GM21723 (cell line): ENCODE results near the gene H1-8.

Experiments used
- ATAC-seq: cut with Tn5 transposase; IDR thresholded peaks from one replicate; pipeline ENCODE4 v1.9.1; 2021; ENCODE audit warnings: mild to moderate bottlenecking, moderate library complexity; ENCODE audit not compliant: unreplicated experiment

Gene H1-8

GRCh38 chr3:129592381-129593131 lies 49.6 kb downstream of the H1-8 start:
- no peak for ATAC-seq

- ATAC-seq, result no peak
Measured at GRCh38 chr3:129593230-129593594, 50.2 kb downstream of the H1-8 start.

GRCh38 chr3:129593595-129594339 lies 50.8 kb downstream of the H1-8 start:
- no peak for ATAC-seq

DNA sequence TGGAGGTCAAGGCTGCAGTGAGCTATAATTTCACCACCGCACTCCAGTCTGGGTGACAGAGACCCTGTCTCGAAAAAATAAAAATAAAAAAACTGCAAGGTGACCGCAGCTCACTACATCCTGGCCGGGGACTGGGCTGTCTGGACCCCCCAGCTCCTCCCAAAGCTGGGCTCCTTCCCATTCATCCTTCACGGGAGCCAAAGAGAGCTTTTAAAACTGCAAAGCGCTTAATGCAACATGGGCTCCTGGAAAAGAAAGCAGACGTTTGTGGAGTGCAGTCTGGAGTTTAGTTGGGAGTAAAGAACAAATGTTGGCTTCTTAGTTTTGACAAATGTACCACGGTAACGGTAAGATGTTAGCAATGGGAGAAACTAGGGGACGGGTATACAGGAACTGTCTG lies 51.4 kb downstream of the H1-8 start:
- no peak for ATAC-seq

DNA sequence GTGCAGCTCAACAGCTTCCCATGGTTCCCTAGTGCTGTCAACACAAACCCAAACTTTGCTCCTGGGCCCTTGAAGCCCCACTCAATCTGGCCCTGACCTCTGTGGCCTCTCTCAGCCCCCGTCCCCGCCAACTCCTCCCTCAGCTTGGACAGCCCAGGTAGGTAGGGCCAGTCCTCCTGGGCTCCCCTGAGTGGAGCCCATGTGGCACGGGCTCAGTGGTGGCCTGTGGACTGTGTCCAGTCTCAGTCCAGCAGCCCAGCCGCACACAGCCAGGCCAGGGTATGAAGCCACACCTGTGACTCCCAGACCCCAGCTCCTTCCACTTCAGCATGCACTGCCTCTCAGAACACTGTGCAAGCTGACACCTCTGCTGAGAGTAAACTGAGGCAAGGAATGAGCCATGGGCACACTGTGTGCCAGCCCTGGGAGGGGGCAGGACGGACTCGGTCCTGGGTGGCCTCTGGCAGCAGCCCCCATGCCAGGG lies 52.0 kb downstream of the H1-8 start:
- no peak for ATAC-seq

DNA sequence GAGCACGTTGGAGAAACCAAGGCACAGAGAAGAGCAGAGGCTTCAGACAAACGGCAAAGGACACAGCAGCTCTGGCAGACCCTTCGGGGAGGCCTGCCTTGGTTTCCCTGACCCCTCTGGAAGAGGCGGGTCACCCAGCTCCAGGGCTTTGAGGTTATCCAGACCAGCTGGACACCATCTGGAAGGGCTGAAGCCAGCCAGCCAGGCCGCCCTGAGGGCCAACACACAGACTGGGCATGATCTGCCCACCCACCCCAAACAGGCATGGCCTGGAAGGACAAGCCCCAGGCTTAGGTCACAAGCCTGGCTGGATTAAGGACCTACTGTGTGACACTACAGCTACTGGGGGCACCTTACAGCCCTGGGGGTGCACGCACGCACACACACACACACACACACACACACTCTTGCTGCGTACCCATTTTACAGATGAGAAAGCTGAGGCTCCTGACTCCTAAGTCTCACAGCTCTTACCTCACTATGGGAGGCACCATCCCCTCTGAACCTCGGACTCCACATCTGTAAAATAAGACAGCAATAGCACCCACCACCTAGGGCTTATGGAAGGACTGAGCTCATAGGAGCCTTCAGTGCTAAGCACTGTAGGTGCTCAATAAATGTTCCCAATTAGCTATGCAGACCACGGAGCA lies 52.7 kb downstream of the H1-8 start:
- ATAC-seq, result no peak

- no peak for ATAC-seq
Measured at GRCh38 chr3:129596194-129597086, 53.5 kb downstream of the H1-8 start.

DNA sequence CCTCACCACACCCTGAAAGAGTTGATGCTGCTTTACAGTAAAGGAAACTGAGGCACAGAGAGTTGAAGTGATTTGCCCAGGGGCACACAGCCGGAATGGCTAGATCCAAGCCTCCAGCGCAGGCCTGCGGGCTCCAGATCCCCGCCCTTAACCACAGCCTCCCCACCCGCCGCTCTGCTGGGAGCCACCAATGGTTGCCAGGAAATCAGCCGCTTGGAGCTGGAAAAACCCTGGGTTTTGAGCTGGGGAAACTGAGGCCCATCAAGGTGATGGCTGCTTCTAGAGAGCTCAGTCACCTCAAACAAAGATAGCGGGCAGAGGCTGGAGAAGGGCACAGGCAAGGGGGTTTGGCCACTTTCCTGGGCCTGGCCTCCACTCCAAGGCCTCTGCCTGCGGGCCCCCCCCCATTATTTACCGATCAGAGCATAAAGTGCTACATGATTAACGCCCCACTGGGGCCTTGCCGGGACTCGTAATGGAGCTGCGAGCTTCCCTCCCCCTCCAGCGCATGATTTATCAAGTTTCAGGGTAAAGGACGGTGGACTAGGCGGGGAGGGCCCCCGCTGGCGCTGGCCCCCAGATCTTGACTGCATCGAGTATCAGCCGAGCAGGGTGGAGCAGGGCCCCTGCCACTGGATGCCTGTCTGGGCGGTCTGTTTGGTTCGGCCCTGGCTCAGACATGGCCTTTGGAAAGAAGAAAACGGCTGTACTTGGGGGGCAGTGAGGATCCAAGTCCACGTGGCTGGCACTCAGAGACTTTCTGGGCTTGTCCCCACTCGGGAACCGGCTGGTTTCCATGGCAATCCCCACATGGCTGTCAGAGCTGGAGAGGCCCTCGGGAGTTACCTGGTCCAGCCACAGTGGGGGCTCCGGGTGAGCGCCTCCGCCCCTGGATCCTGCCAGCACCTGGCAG lies 54.4 kb downstream of the H1-8 start:
- no peak for ATAC-seq

DNA sequence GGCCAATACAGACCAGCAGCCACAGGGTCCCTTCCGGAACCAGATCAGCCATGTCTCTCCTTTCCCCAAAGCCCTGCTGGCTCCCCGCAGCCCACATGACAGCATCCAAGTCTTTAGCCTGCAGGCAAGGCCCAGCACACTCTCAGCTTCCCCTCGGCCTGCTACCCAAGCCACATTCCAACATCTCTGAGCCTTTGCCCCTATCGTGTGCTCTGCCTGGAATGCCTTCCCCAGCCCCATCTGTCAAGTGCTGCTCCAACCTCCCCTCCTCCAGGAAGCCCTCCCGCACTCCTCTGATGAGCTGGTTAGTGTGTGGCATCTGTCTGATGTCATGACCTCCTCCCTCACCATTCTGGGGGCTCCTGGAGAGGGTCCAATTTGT lies 55.0 kb downstream of the H1-8 start:
- no peak for ATAC-seq

GRCh38 chr3:129598484-129598883 lies 55.5 kb downstream of the H1-8 start:
- no peak for ATAC-seq

DNA sequence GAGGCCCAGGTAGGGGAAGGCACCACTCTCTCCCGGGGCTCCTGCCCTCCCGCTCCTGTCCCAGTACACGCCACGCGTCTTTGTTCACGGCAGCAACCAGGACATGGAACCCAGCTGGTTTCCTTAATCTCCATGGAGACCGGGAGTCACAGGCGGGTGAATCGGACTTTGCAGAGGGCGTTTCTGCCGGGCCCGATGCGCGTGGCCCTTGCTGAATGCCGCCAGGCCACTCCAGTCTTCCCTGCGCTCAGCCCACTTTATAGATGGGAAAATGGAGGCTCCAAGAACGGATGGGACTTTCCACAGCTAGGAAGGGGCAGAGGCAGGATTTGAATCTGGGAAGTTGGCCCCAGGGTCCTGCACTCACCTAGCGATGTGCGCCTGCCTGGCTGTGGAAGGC lies 56.1 kb downstream of the H1-8 start:
- ATAC-seq, result no peak

DNA sequence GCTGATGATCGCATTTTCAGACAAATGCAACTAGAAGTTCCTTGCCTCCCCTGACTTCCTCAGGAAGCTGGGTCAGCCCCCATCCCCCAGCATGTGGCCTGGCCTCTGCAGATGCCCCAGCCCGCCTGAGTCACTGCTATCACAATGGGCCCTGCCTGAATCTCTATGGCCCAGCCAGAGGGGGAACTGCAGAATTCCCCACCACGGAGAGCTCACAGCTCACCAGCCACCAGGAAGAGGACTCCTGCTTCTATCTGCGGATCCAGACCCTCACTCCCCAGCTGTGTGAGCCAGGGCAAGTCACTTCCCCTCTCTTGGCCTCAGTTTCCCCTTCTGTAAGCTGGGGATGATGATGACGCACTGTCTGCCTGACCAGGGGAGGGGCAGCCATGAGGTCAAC lies 56.6 kb downstream of the H1-8 start:
- ATAC-seq, result no peak

- no peak for ATAC-seq
Measured at GRCh38 chr3:129600348-129600747, 57.4 kb downstream of the H1-8 start.
